Measurements from ENCODE around the gene AFF3.

AFF3 gene

DNA sequence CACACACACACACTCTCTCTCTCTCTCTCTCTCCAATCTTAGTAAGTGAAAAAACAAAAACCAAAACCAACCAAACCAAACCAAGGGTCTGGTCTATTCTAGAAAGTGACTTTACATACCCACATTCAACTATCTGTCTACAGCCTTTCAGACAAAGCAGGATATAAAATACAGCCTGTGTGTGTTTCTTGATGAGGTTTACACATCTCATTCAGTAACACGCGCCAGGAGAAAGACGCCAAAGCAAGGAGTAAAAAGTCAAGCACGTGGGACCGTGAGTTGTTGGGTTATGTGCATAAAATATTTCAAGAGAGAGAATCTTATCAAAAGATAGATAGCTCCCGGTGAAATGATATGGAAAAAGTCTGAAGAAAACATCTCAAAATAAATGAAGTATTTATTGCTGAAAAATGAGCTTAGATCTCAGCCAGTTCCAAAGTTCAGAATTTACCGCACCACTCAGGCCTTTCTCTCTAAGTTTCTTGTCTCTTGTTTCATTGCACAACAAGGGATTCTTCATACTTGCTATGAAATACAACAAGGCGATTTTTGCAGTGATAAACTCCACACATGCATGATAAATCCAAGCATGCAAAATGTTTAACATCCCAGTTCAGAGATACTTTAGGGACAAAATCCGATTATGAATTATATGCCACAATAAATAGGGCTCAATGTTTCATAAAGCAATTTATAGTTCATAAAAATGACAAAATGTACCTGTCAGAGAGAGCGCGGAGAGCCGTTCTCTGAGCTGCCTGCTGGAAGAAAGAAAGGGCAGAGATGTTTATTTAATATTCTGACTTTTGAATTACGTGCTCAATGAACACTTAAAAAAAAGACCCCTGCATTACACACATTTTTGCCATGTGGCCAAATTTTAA is 493.2 kb downstream of the AFF3 start:
- TF ChIP-seq, protein P1, sequence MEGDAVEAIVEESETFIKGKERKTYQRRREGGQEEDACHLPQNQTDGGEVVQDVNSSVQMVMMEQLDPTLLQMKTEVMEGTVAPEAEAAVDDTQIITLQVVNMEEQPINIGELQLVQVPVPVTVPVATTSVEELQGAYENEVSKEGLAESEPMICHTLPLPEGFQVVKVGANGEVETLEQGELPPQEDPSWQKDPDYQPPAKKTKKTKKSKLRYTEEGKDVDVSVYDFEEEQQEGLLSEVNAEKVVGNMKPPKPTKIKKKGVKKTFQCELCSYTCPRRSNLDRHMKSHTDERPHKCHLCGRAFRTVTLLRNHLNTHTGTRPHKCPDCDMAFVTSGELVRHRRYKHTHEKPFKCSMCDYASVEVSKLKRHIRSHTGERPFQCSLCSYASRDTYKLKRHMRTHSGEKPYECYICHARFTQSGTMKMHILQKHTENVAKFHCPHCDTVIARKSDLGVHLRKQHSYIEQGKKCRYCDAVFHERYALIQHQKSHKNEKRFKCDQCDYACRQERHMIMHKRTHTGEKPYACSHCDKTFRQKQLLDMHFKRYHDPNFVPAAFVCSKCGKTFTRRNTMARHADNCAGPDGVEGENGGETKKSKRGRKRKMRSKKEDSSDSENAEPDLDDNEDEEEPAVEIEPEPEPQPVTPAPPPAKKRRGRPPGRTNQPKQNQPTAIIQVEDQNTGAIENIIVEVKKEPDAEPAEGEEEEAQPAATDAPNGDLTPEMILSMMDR (IDR thresholded peaks at IDR 0.05; ENCODE audit: low read depth, low read length) = no peak
- no peaks in the 10 kb centered on the region for H3K9me3 ChIP-seq
- no peaks in the 10 kb centered on the region for H3K27me3 ChIP-seq
- no peak for DNase-seq
- H3K36me3 ChIP-seq = no peaks in the 10 kb centered on the region
- peaks cover 3% of the 10 kb centered on the region; the same call in 1 of the 2 replicates for H3K4me1 ChIP-seq
- H3K4me3 ChIP-seq (ENCODE audit: low read depth, low read length) = no peak overlapping the region

DNA sequence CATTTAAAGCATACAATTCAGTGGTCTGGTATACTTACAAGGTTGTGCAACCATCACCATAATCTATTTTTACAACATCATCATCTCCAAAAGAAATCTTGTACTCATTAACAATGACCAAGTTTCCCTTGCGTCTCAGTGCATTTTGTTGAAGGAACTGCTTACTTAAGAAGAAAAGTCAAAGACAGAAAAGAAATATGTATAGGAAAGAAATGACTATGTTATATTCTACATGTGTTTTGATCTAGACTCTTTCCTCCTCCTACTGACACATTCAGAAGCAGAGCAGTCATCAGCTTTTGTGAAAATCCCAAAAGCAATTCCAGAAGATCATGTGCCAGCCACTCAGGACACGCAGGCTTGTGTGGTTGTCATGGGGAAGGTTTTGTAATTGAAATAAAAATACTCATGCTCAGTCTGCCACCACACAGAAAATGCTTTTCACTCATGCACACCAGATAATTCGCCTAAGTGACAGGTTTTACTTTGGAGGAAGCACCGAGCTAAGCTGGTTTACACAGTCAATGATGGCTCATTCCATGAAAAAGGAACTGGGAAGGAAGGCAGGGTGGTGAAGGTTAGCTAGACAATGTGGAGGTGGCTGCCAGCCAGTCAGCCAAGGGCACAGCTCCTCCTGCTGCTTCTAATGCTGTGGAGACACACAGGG is 494.1 kb downstream of the AFF3 start:
- TF ChIP-seq, protein P1 (IDR thresholded peaks at IDR 0.05; ENCODE audit: low read depth, low read length) = no peak
- Histone ChIP-seq H3K27me3 (no peaks in the 10 kb centered on the region), H3K4me3 (ENCODE audit: low read depth, low read length) (no peak overlapping the region), H3K9me3 (no peaks in the 10 kb centered on the region), H3K36me3 (no peaks in the 10 kb centered on the region), H3K4me1 (peaks cover 10% of the 10 kb centered on the region)
- no peak for DNase-seq

DNA sequence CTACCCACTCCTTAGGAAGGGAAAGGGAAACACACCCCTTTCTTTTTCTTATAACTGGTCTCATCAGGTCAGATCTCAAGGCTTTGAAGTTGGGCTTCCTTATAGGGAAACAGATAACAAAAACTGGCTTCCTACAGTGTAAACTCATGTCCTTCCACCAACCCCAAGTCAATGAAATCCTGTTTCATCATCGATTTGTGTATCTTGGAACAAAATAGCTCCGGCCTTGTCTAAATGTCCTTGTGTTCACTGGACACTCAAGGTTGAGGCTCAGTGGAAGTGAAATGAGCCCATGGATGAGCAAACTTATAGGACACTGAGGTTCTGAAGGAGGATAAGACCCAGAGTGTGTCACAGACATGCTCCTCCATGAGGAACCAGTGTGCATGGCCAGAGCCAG is 496.4 kb downstream of the AFF3 start:
- TF ChIP-seq, protein P1 (IDR thresholded peaks at IDR 0.05; ENCODE audit: low read depth, low read length) = no peak
- Histone ChIP-seq H3K9me3 (no peaks in the 10 kb centered on the region), H3K27me3 (no peaks in the 10 kb centered on the region), H3K36me3 (no peaks in the 10 kb centered on the region), H3K4me1 (peaks cover 17% of the 10 kb centered on the region), H3K4me3 (ENCODE audit: low read depth, low read length) (no peak overlapping the region)
- DNase-seq = no peak

DNA sequence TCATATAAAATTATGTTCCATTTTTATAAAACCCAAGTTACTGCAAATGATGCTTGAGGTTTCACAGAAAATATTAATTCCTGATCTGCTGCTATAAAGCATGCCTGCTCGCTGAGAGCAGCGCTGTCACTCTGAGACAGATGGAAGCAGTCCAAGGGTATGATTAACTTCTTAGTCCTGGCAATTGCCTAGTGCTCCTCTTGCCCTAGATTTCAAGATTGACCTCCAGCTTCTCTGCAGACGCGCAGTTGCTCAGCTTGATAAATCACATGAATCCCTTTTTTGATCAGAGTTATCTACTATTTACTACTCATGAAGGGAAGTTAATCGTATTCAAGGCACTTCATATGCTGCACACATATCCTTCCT is 498.0 kb downstream of the AFF3 start:
- DNase-seq = peak; percentile 35
- Histone ChIP-seq H3K27me3 (no peaks in the 10 kb centered on the region), H3K4me1 (peaks cover 19% of the 10 kb centered on the region), H3K36me3 (no peaks in the 10 kb centered on the region), H3K9me3 (no peaks in the 10 kb centered on the region), H3K4me3 (ENCODE audit: low read depth, low read length) (no peak overlapping the region)
- TF ChIP-seq, protein P1 (IDR thresholded peaks at IDR 0.05; ENCODE audit: low read depth, low read length) = no peak

DNA sequence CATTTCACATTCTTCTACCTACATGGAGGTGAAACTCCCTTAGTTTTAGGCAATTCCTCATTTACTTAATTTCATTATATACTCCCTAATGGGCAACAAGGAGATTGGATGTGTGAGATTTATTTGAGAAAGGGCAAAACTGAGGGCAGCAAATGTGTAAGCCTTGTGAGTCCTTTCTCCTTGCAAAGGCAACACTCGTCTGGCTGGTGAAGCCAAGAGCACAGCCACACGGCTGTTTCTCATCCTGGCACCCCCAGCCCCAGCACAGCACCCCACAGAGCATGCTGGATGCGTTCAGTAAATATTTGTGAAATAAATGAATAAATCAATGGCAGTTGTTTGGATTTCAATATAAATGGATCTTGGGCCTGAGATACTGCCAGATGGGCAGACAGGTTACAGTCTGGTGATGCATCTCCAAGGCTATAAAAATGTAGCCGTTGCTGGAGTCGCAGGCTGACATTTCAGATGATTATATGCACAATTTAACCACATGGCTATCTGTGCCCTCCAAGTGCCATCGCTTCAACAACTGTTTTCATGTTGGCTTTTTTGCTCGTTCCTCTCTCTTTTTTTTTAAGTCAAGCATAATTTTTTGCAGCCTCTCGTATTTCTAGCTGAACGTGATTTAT is 498.5 kb downstream of the AFF3 start:
- no peaks in the 10 kb centered on the region for H3K27me3 ChIP-seq
- H3K4me1 ChIP-seq = peaks cover 19% of the 10 kb centered on the region

More for the DNA sequence above, 498.5 kb downstream of the AFF3 start:
- no peak overlapping the region for H3K4me3 ChIP-seq (ENCODE audit: low read depth, low read length)
- DNase-seq = no peak
- TF ChIP-seq, protein P1 (IDR thresholded peaks at IDR 0.05; ENCODE audit: low read depth, low read length) = no peak
- no peaks in the 10 kb centered on the region for H3K9me3 ChIP-seq
- H3K36me3 ChIP-seq = no peaks in the 10 kb centered on the region
